IMR-90 (cell line): ENCODE data around the gene SLC15A1. TPM values are rescaled to one million over a fixed set of nuclear protein-coding genes. Genes with fewer than 3 reads are reported as not detected.

ENCODE experiments used
- ATAC-seq: fragments of 200-7000 bp; cut with Tn5 transposase; 2 replicates; pipeline ENCODE4 v1.9.1; 2020; ENCODE audit warnings: low read depth, mild to moderate bottlenecking, moderate library complexity
- BruUV-seq: library from RNA; stranded (reverse); fragments of 400-500 nt; replicated peaks from 2 replicates; lab custom pipeline; 2021; lab: Mats Ljungman, UMichigan
- CTCF ChIA-PET: fragments of 300-600 bp; formaldehyde crosslinking; extraction: SDS; loops from one replicate; lab custom pipeline; 2021; ENCODE audit warnings: antibody characterized with exemption; lab: Yijun Ruan, JAX
- POLR2A ChIA-PET: fragments of 300-600 bp; sonication (Branson Sonifier 250); formaldehyde crosslinking; loops from one replicate; lab custom pipeline; 2022; ENCODE audit warnings: antibody characterized with exemption; ENCODE audit not compliant: unreplicated experiment; lab: Charles Lee
- DNase-seq: peaks from one replicate; pipeline ENCODE4 v3.0.0; 2013
- H2AFZ ChIP-seq: replicated peaks from 2 replicates; pipeline ENCODE3; 2013; ENCODE audit warnings: low read length, mild to moderate bottlenecking; ENCODE audit not compliant: poor library complexity
- H2AK5ac ChIP-seq: 2 replicates; pipeline ENCODE4 v1.6.1; 2013; ENCODE audit warnings: low read depth, low read length, inconsistent platforms
- H2AK9ac ChIP-seq: replicated peaks from 2 replicates; pipeline ENCODE3; 2013; ENCODE audit warnings: mild to moderate bottlenecking, low read depth, low read length, moderate library complexity; ENCODE audit not compliant: poor library complexity
- H2BK120ac ChIP-seq: 2 replicates; pipeline ENCODE4 v1.6.1; 2013; ENCODE audit warnings: low read depth, low read length, inconsistent platforms
- H2BK15ac ChIP-seq: 3 replicates; pipeline ENCODE4 v1.6.1; 2013; ENCODE audit warnings: low read depth, low read length, inconsistent platforms
- H2BK20ac ChIP-seq: 2 replicates; pipeline ENCODE4 v1.6.1; 2013; ENCODE audit warnings: low read depth, mild to moderate bottlenecking, inconsistent platforms, low read length, moderate library complexity
- H2BK5ac ChIP-seq: 2 replicates; pipeline ENCODE4 v1.6.1; 2013; ENCODE audit warnings: mild to moderate bottlenecking, low read depth, low read length, inconsistent platforms; ENCODE audit not compliant: poor library complexity, severe bottlenecking
- H3K14ac ChIP-seq: replicated peaks from 2 replicates; pipeline ENCODE4 v1.6.1; 2013; ENCODE audit warnings: low read depth, low read length, inconsistent platforms
- H3K18ac ChIP-seq: 2 replicates; pipeline ENCODE4 v1.6.1; 2013; ENCODE audit warnings: low read depth, low read length, control low read depth
- H3K23ac ChIP-seq: 2 replicates; pipeline ENCODE4 v1.6.1; 2013; ENCODE audit warnings: low read depth, low read length, inconsistent platforms
- H3K27ac ChIP-seq: 2 replicates; pipeline ENCODE4 v1.5.1; 2013; ENCODE audit warnings: mild to moderate bottlenecking, control low read depth, low read length; ENCODE audit not compliant: insufficient read depth
- H3K27me3 ChIP-seq: 2 replicates; pipeline ENCODE4 v1.6.1; 2013; ENCODE audit warnings: low read length; ENCODE audit not compliant: control insufficient read depth, insufficient read depth
- H3K36me3 ChIP-seq: 2 replicates; pipeline ENCODE4 v1.6.1; 2013; ENCODE audit warnings: low read length, mixed read lengths; ENCODE audit not compliant: control insufficient read depth, insufficient read depth
- H3K4ac ChIP-seq: 2 replicates; pipeline ENCODE4 v1.6.1; 2013; ENCODE audit warnings: low read depth, low read length, inconsistent platforms
- H3K4me1 ChIP-seq: 2 replicates; pipeline ENCODE4 v1.6.1; 2013; ENCODE audit warnings: low read length, mixed read lengths; ENCODE audit not compliant: control insufficient read depth, insufficient read depth
- H3K4me2 ChIP-seq: 2 replicates; pipeline ENCODE4 v1.6.1; 2013; ENCODE audit warnings: low read depth, mild to moderate bottlenecking, control low read depth, low read length, moderate library complexity
- H3K4me3 ChIP-seq: 2 replicates; pipeline ENCODE4 v1.5.1; 2013; ENCODE audit warnings: low read depth, mild to moderate bottlenecking, control low read depth, low read length, moderate library complexity; ENCODE audit not compliant: insufficient read depth
- H3K56ac ChIP-seq: 2 replicates; pipeline ENCODE4 v1.6.1; 2013; ENCODE audit warnings: low read length, inconsistent platforms; ENCODE audit not compliant: insufficient read depth; ENCODE audit errors: extremely low read depth
- H3K79me1 ChIP-seq, 2 experiments: 2 replicates each; pipeline ENCODE4 v1.6.1; 2013; ENCODE audit warnings: low read length in 2 of 2, inconsistent platforms in 1 of 2, low read depth in 1 of 2
- H3K9ac ChIP-seq: 2 replicates; pipeline ENCODE4 v1.6.1; 2013; ENCODE audit warnings: low read depth, low read length, control low read depth
- H3K9me1 ChIP-seq: 2 replicates; pipeline ENCODE4 v1.6.1; 2013; ENCODE audit warnings: low read length, inconsistent platforms; ENCODE audit not compliant: insufficient read depth
- H3K9me3 ChIP-seq: 2 replicates; pipeline ENCODE4 v1.6.1; 2013; ENCODE audit warnings: low read length; ENCODE audit not compliant: control insufficient read depth, insufficient read depth
- H4K20me1 ChIP-seq: 2 replicates; pipeline ENCODE4 v1.6.1; 2013; ENCODE audit warnings: low read length, inconsistent platforms; ENCODE audit not compliant: insufficient read depth
- H4K5ac ChIP-seq: 2 replicates; pipeline ENCODE4 v1.6.1; 2013; ENCODE audit warnings: mild to moderate bottlenecking, low read depth, low read length, control low read depth
- H4K8ac ChIP-seq, 2 experiments: 2 replicates each; pipeline ENCODE4 v1.6.1; 2013; ENCODE audit warnings: low read depth in 2 of 2, low read length in 2 of 2, control low read depth in 1 of 2, inconsistent platforms in 1 of 2
- H4K91ac ChIP-seq: 2 replicates; pipeline ENCODE4 v1.6.1; 2013; ENCODE audit warnings: low read depth, low read length, inconsistent platforms; ENCODE audit not compliant: insufficient read depth
- CEBPB ChIP-seq: IDR thresholded peaks from 2 replicates; pipeline ENCODE4 v1.6.1; 2012; ENCODE audit warnings: low read depth, low read length, improper control_type of control experiment
- CHD1 ChIP-seq: IDR thresholded peaks from 2 replicates; pipeline ENCODE4 v1.6.1; 2012; ENCODE audit warnings: low read depth, low read length, improper control_type of control experiment
- MAFK ChIP-seq: IDR thresholded peaks from 2 replicates; pipeline ENCODE4 v1.6.1; 2012; ENCODE audit warnings: low read depth, low read length, improper control_type of control experiment
- NFE2L2 ChIP-seq: fragments of 150-350 bp; IDR thresholded peaks from 2 replicates; pipeline ENCODE4 v1.6.1; 2016; ENCODE audit warnings: low read depth, mild to moderate bottlenecking, low read length
- POLR2A ChIP-seq: IDR thresholded peaks from 2 replicates; pipeline ENCODE4 v1.6.1; 2012; ENCODE audit warnings: mild to moderate bottlenecking, low read depth, low read length
- RCOR1 ChIP-seq: IDR thresholded peaks from 2 replicates; pipeline ENCODE4 v1.6.1; 2012; ENCODE audit warnings: mild to moderate bottlenecking, low read length, improper control_type of control experiment; ENCODE audit not compliant: insufficient replicate concordance
- RFX5 ChIP-seq: IDR thresholded peaks from 2 replicates; pipeline ENCODE4 v1.8.0; 2012; ENCODE audit warnings: low read depth, mild to moderate bottlenecking, low read length, moderate library complexity
- SMC3 ChIP-seq: fragments of 150-350 bp; IDR thresholded peaks from 2 replicates; pipeline ENCODE4 v1.6.1; 2016; ENCODE audit warnings: low read depth, mild to moderate bottlenecking, antibody characterized with exemption, low read length, moderate library complexity
- WGBS, 2 experiments: methylation state at CpG; one replicate each; pipeline versions ENCODE4 v1.1.5 to v1.1.7; 2013; ENCODE audit warnings: missing lambda C conversion rate in 2 of 2; ENCODE audit not compliant: insufficient read length in 1 of 2; ENCODE audit errors: extremely low coverage in 2 of 2; 5-methylcytosine and 5-hydroxymethylcytosine counted together
- dilution Hi-C: fragments of 300-500 bp; cut with HindIII; formaldehyde crosslinking; loops from one replicate; pipeline ENCODE4 v1.14.3; 2018; ENCODE audit warnings: low sequenced_read_pairs; ENCODE audit not compliant: unreplicated experiment
- in situ Hi-C: fragments of 300-500 bp; cut with MboI; formaldehyde crosslinking; loops from 3 replicates; pipeline ENCODE4 v1.14.3; 2019; ENCODE audit warnings: low sequenced_read_pairs, inconsistent platforms, mixed read lengths
- intact Hi-C: fragments of 100-400 bp; cut with micrococcal nuclease; formaldehyde crosslinking; loops from 2 replicates; pipeline ENCODE4 v1.10.0; 2022
- polyA plus RNA-seq, 3 experiments: library from polyadenylated mRNA; depleted of rRNA; stranded (reverse); fragments of >200 nt; gene quantifications; 2 replicates each; pipeline ENCODE4 v1.2.3, GENCODE V29; 2012; ENCODE audit warnings: low replicate concordance in 1 of 3
- total RNA-seq: library from RNA; depleted of rRNA; stranded (reverse); fragments of >200 nt; gene quantifications from 2 replicates; pipeline ENCODE4 v1.2.3, GENCODE V29; 2012
- TF ChIP-seq, protein P1 (sequence below): fragments of 150-350 bp; IDR thresholded peaks from 2 replicates; pipeline ENCODE4 v1.6.1; 2017; ENCODE audit warnings: mild to moderate bottlenecking, antibody characterized with exemption, low read length, low read depth
- TF ChIP-seq, protein P2 (sequence below): conservative IDR thresholded peaks from 2 replicates; pipeline ENCODE4 v1.5.1; 2012; ENCODE audit warnings: mild to moderate bottlenecking, low read depth, low read length, improper control_type of control experiment

SLC15A1 gene
- total and polyA plus RNA-seq, 2 of the 4 experiments (the other 2 are of a cell fraction): not detected

DNA sequence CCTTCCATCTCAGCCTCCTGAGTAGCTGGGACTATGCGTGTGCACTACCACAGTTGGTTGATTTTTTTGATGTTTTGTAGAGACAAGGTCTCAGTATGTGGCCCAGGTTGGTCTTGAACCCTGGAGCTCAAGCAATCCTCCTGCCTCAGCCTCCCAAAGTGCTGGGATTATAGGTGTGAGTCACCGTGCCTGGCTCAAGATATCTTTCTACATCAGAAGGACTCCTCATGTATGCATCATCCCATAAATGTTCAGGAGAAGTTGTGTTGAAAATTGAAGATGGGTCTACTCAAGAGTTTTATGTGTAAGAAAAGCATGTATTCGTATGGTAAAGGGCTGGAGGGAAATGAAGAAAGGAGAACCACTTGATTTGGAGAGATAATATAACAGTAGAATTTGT lies 103.8 kb downstream of the SLC15A1 start:
- Histone ChIP-seq H2BK20ac (no peak overlapping the region), H3K79me1 (no peaks in the 10 kb centered on the region), H4K91ac (no peak overlapping the region), H3K36me3 (no peaks in the 10 kb centered on the region), H2AFZ (no peak overlapping the region), H2BK120ac (no peak overlapping the region), H2BK15ac (no peak overlapping the region), H2AK9ac (no peak overlapping the region), H3K27ac (no peak overlapping the region), H3K4ac (no peak overlapping the region), H3K27me3 (peaks cover 8% of the 10 kb centered on the region), H3K4me1 (no peaks in the 10 kb centered on the region), H3K18ac (no peak overlapping the region), H4K20me1 (no peaks in the 10 kb centered on the region), H2BK5ac (no peak overlapping the region), H3K9me3 (no peaks in the 10 kb centered on the region), H3K4me3 (no peak overlapping the region), H4K8ac (no peak overlapping the region), H3K23ac (no peak overlapping the region), H3K9me1 (no peaks in the 10 kb centered on the region), H4K5ac (no peak overlapping the region), H3K9ac (no peak overlapping the region), H3K4me2 (no peak overlapping the region), H3K14ac (no peak overlapping the region), H2AK5ac (no peak overlapping the region), H3K56ac (no peak overlapping the region)
- CTCF ChIA-PET: no interaction called here
- WGBS, 2 experiments: 83% methylated on average over 1 of the region's 3 CpGs; no CpG with 5 or more reads in 1 of the 2 experiments
- no TSS peak for BruUV-seq
- in situ Hi-C loops (no loop called here), dilution Hi-C loops (no loop called here), intact Hi-C loops (no loop called here)
- POLR2A ChIA-PET: no interaction called here
- TF ChIP-seq SMC3 (no peak), RFX5 (no peak), CHD1 (no peak), NFE2L2 (no peak), CEBPB (no peak), POLR2A (no peak), RCOR1 (no peak), MAFK (no peak)
- TF ChIP-seq, protein P1, sequence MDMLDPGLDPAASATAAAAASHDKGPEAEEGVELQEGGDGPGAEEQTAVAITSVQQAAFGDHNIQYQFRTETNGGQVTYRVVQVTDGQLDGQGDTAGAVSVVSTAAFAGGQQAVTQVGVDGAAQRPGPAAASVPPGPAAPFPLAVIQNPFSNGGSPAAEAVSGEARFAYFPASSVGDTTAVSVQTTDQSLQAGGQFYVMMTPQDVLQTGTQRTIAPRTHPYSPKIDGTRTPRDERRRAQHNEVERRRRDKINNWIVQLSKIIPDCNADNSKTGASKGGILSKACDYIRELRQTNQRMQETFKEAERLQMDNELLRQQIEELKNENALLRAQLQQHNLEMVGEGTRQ: no peak
- TF ChIP-seq, protein P2, sequence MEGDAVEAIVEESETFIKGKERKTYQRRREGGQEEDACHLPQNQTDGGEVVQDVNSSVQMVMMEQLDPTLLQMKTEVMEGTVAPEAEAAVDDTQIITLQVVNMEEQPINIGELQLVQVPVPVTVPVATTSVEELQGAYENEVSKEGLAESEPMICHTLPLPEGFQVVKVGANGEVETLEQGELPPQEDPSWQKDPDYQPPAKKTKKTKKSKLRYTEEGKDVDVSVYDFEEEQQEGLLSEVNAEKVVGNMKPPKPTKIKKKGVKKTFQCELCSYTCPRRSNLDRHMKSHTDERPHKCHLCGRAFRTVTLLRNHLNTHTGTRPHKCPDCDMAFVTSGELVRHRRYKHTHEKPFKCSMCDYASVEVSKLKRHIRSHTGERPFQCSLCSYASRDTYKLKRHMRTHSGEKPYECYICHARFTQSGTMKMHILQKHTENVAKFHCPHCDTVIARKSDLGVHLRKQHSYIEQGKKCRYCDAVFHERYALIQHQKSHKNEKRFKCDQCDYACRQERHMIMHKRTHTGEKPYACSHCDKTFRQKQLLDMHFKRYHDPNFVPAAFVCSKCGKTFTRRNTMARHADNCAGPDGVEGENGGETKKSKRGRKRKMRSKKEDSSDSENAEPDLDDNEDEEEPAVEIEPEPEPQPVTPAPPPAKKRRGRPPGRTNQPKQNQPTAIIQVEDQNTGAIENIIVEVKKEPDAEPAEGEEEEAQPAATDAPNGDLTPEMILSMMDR: no peak
- ATAC-seq (no peak), DNase-seq (no peak)
